HG03432 (cell line): ENCODE data around the gene CHMP3.
"Not testable (repeated sequence)": the region's sequence is repeated elsewhere in the genome, so short reads cannot be mapped to it uniquely, and the experiment has no call there.

Source experiments
- ATAC-seq: cut with Tn5 transposase; IDR thresholded peaks from one replicate; pipeline ENCODE4 v1.9.1; 2021; ENCODE audit warnings: mild to moderate bottlenecking, moderate library complexity; ENCODE audit not compliant: unreplicated experiment

CHMP3 gene

DNA sequence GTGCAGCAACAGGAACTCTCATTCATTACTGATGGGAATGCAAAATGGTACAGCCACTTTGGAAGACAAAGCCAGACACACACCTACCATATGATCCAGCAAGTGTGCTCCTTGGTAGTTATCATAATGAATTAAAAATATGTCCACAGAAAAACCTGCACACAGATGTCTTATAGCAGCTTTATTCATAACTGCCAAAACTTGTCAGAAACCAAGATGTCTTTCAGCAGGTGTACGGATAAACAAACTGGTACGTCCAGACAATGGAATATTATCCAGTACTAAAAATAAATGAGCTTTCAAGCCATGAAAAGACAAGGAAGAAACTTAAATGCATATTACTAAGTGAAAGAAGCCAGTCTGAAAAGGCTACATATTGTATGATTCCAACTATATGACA lies 50.4 kb downstream of the CHMP3 start:
- no peak for ATAC-seq

- no peak for ATAC-seq
Observed at GRCh38 chr2:86512034-86512433, 51.2 kb downstream of the CHMP3 start.

- no peak for ATAC-seq
Observed at GRCh38 chr2:86510436-86510933, 52.8 kb downstream of the CHMP3 start.

DNA sequence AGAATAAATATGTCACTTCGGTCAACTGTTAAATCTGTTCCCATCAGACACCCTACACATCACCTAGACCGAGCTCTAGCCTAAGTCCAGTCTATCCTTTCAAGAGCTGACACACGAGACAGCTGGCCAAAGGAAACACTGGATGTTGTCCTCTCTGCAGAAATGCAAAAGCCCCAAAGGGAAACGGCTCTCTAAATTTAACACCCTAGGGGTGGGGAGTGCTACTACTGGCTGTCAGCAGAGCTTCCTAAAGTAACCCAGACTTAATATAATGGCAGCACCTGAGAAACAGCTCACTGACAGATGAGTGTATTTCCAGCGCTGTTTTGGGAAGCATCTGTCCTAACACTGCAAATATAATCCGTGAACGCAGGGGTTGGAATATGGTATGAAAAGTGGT lies 55.6 kb downstream of the CHMP3 start:
- ATAC-seq: no peak

GRCh38 chr2:86500325-86501083 lies 62.7 kb downstream of the CHMP3 start:
- no peak for ATAC-seq

DNA sequence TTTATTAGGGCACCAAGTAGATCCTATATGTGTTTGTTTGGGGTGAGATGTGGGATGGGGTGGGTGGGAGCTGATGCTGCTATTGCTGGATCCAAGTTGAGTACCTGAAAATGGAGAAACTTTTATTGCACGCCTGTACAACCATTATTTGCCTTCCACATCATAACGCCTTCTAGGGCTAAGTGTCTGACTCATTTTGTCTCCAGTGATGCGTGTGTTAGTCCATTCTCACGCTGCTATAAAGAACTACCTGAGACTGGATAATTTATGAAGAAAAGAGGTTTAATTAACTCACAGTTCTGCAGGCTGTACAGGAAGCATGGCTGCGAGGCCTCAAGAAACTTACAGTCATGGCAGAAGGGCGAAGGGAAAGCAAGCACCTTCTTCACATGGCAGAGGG lies 63.9 kb downstream of the CHMP3 start:
- no peak for ATAC-seq

GRCh38 chr2:86498468-86499260 lies 64.6 kb downstream of the CHMP3 start:
- ATAC-seq: no peak

DNA sequence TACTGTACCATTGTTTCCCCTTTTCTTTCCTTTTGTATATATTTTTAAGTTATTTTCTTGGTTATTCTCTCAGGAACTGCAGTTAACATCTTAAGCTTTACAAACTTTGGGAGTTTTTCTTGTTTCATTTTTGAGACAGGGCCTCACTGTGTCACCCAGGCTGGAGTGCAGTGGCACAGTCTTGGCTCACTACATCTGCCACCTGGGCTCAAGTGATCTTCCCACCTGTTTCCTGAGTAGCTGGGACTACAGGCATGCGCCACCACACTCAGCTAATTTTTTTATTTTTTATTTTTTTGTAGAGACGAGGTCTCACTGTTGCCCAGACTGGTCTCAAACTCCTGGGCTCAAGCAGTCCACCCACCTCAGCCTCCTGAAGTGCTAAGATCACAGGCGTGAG lies 66.9 kb downstream of the CHMP3 start:
- ATAC-seq: not testable (repeated sequence)

DNA sequence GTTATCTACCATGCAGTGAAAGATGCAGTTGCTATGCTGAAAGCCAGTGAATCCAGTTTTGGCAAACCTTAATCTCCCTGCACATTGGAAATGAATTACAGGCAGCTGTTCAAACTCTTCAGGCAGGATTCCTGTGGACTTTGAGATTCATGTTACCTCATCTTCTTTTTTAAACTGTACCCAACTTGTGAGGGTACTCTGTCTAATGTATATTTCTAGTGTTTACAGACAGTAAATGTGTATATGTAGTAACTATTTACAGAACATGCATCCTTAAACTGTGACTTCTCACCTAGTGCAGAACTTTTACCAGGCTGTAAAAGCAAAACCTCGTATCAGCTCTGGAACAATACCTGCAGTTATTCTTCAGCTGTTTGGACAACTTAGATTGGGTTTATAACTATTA lies 71.2 kb downstream of the CHMP3 start:
- no peak for ATAC-seq

DNA sequence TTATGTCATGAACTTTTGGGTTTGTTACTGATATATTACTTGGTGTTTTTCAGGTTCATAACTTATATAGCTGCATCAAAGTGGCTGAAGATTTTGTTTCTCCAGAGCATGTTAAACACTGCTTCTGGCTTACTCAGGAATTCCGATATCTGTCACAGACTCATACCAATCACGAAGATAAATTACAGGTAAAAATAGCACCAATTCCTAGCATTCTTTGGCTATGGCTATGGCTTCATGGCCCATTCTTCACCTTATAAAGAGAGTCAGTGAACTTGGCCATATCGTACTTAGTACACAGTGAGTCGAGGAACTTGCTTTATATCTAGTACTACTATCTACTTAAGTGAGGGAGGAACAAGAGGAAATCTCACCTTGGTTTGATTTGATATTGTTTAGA lies 72.2 kb downstream of the CHMP3 start:
- no peak for ATAC-seq

DNA sequence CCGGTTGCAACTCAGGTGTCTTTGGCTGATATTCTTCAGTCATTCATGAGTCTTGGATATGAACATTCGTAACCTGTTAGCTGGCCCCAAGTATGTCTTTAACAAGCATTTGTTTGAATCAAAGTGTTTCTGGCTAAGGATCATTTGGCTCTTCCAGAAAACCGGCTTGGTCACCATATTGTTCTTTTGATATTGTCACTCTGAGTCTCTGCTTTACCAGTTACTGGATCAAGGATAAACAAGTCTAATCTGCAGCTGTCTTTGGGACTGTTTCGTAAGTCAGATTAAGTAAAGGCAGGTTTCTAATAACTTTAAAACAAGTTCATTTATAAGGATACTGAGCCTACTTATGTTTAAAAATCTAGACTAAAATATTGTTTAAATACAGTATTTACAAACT lies 73.0 kb downstream of the CHMP3 start:
- no peak for ATAC-seq

GRCh38 chr2:86489542-86489941 lies 73.7 kb downstream of the CHMP3 start:
- no peak for ATAC-seq

- no peak for ATAC-seq
Observed at GRCh38 chr2:86488561-86489250, 74.5 kb downstream of the CHMP3 start.

DNA sequence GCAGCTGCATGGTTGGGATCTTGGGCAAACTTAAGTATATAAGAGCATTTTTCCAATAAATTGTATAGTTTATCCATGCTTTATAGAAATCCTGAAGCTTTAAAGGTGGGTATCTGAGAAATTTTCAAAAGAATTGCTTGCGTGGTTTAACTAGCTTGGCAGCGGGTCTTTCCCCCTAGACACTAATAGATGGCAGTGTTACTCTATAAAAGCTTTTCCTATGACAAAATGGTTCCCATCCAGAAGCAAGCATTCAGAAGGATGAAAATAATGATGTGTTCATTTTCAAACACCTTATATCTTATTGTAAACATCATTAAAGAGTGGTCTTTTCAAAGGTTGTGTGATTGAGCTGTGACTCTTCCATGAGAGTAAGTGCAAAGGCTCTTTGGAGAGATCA lies 76.2 kb downstream of the CHMP3 start:
- ATAC-seq: no peak

DNA sequence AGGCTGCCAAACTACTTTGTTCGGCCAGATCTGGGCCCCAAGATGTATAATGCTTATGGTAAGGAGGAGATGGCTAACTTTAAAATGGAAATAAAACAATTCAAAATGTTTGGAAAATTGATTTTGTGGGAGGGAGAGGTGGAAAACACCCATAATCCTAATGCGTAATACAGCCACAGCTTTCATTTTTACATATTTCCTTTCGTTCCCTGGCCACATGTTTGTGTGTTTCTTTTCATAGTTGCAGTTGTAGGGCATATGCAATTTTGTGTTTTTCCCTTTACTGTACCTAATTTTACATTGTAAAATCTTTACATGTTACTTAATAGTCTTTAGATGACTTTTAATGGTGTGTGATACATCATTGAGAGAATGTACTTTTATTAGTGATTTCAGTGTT lies 77.4 kb downstream of the CHMP3 start:
- no peak for ATAC-seq

- no peak for ATAC-seq
Observed at GRCh38 chr2:86485103-86485502, 78.1 kb downstream of the CHMP3 start.

GRCh38 chr2:86484385-86484784 lies 78.9 kb downstream of the CHMP3 start:
- ATAC-seq: no peak

- no peak for ATAC-seq
Observed at GRCh38 chr2:86482034-86482433, 81.2 kb downstream of the CHMP3 start.

- ATAC-seq: no peak
Observed at GRCh38 chr2:86480105-86480504, 83.1 kb downstream of the CHMP3 start.

GRCh38 chr2:86477349-86477748 lies 85.9 kb downstream of the CHMP3 start:
- ATAC-seq: no peak

DNA sequence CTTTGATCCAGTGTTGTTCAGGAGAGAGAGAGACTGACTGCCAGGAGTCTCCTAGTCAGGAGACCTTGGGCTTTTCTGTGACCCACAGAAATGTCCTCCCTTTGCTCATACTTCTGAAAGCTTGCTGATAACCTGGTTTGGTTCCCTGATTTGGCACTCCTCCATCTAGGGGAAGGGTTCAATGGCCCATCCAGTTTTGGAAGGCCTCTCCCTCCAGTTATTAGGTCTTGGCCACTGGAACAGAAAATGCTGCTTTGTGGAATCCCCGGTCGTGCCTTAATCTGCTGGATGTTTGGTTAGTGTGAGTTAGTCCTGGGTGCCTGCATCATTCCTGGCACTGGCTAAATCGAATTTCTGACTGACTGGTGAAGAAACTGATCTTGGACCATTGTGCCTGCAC lies 86.3 kb downstream of the CHMP3 start:
- ATAC-seq: no peak

- no peak for ATAC-seq
Observed at GRCh38 chr2:86476092-86476491, 87.2 kb downstream of the CHMP3 start.
